B cell (primary cell): Measurements from ENCODE around the gene PIK3C2G. TPM values are rescaled to one million over a fixed set of nuclear protein-coding genes. Genes with fewer than 3 reads are reported as not detected.

ENCODE experiments used
- ATAC-seq: fragments of 200-7000 bp; cut with Tn5 transposase; one replicate; pipeline ENCODE4 v1.10.0; 2021; ENCODE audit warnings: low read depth, mild to moderate bottlenecking, moderate number of reproducible peaks, moderate library complexity
- CTCF ChIA-PET: fragments of 350-600 bp; sonication (Branson Sonifier 250); formaldehyde crosslinking; loops from one replicate; lab custom pipeline; 2021; ENCODE audit warnings: antibody characterized with exemption, inconsistent platforms; lab: Charles Lee
- POLR2A ChIA-PET: fragments of 350-600 bp; sonication (Branson Sonifier 250); formaldehyde crosslinking; loops from one replicate; lab custom pipeline; 2021; ENCODE audit warnings: antibody characterized with exemption; lab: Charles Lee
- DNase-seq: peaks from one replicate; pipeline ENCODE4 v3.0.0; 2013
- H2AFZ ChIP-seq: 2 replicates; pipeline ENCODE4 v1.6.1; 2012; ENCODE audit warnings: mild to moderate bottlenecking, low read depth, low read length; ENCODE audit not compliant: insufficient read depth, poor library complexity, severe bottlenecking
- H3K27ac ChIP-seq, 2 donors: 1 replicate in 1 of 2; 2 replicates in 1 of 2; pipeline ENCODE4 v1.5.1; 2012 to 2013; ENCODE audit warnings: low read length in 2 of 2, mild to moderate bottlenecking in 2 of 2, moderate library complexity in 1 of 2
- H3K27me3 ChIP-seq, 4 experiments: fragments of 200-600 bp in 1 of 4; sonication (generic) in 1 of 4; replicated peaks in 1 of 4; 1 replicate in 2 of 4; 2 replicates in 2 of 4; pipeline versions ENCODE4 v1.6.1 to v1.7.0; 2013 to 2016; ENCODE audit warnings: low read length in 3 of 4, mild to moderate bottlenecking in 2 of 4, mixed read lengths in 1 of 4, moderate library complexity in 1 of 4; ENCODE audit not compliant: insufficient read depth in 4 of 4, control insufficient read depth in 3 of 4; ENCODE audit errors: control extremely low read depth in 1 of 4
- H3K36me3 ChIP-seq, 2 experiments: replicated peaks in 1 of 2; 1 replicate in 1 of 2; 2 replicates in 1 of 2; pipeline versions ENCODE4 v1.6.1 to v1.7.1; 2013; ENCODE audit warnings: low read length in 1 of 2; ENCODE audit not compliant: insufficient read depth in 2 of 2, control insufficient read depth in 1 of 2; ENCODE audit errors: control extremely low read depth in 1 of 2, extremely low read depth in 1 of 2
- H3K4me1 ChIP-seq, 2 donors: fragments of 200-600 bp in 1 of 2; sonication (generic) in 1 of 2; 1 replicate in 1 of 2; 2 replicates in 1 of 2; pipeline versions ENCODE4 v1.5.1 to v1.6.1; 2013 to 2017; ENCODE audit warnings: low read length in 2 of 2; ENCODE audit not compliant: control insufficient read depth in 2 of 2, insufficient read depth in 2 of 2
- H3K4me2 ChIP-seq: replicated peaks from 2 replicates; pipeline ENCODE3; 2012; ENCODE audit warnings: mild to moderate bottlenecking, low read depth, low read length; ENCODE audit not compliant: poor library complexity, severe bottlenecking
- H3K4me3 ChIP-seq, 5 experiments: fragments of 200-600 bp in 1 of 5; sonication (generic) in 1 of 5; 1 replicate in 3 of 5; 2 replicates in 2 of 5; pipeline versions ENCODE4 v1.5.1 to v1.7.0; 2011 to 2016; ENCODE audit warnings: low read length in 4 of 5, mild to moderate bottlenecking in 4 of 5, low read depth in 2 of 5, control low read depth in 1 of 5, moderate library complexity in 1 of 5; ENCODE audit not compliant: insufficient read depth in 1 of 5; ENCODE audit errors: control extremely low read depth in 1 of 5, extremely low read depth in 1 of 5
- H3K79me2 ChIP-seq: fragments of 200-600 bp; sonication (generic); one replicate; pipeline ENCODE4 v1.6.0; 2016; ENCODE audit warnings: low read length; ENCODE audit not compliant: control insufficient read depth, insufficient read depth
- H3K9ac ChIP-seq: fragments of 200-600 bp; sonication (generic); 2 replicates; pipeline ENCODE4 v1.6.1; 2017; ENCODE audit warnings: mild to moderate bottlenecking, low read length, moderate library complexity
- H3K9me3 ChIP-seq, 3 donors: one replicate each; pipeline versions ENCODE4 v1.6.1 to v1.7.1; 2013; ENCODE audit warnings: low read length in 2 of 3; ENCODE audit not compliant: control insufficient read depth in 2 of 3, insufficient read depth in 1 of 3; ENCODE audit errors: control extremely low read depth in 1 of 3
- H4K20me1 ChIP-seq: 2 replicates; pipeline ENCODE4 v1.6.0; 2012; ENCODE audit warnings: mild to moderate bottlenecking, low read length; ENCODE audit not compliant: insufficient read depth, control insufficient read depth, poor library complexity, severe bottlenecking
- H3K27ac Mint-ChIP-seq: one replicate; pipeline ENCODE4 v1.8.0; 2021; ENCODE audit warnings: mixed read lengths
- H3K27me3 Mint-ChIP-seq: one replicate; pipeline ENCODE4 v1.8.0; 2021; ENCODE audit warnings: mixed read lengths
- H3K4me1 Mint-ChIP-seq: one replicate; pipeline ENCODE4 v1.8.0; 2021; ENCODE audit warnings: mixed read lengths
- H3K4me3 Mint-ChIP-seq: one replicate; pipeline ENCODE4 v1.8.0; 2021; ENCODE audit warnings: mixed read lengths
- H3K9me3 Mint-ChIP-seq: one replicate; pipeline ENCODE4 v1.8.0; 2022; ENCODE audit warnings: mixed read lengths; ENCODE audit not compliant: insufficient read depth
- CTCF ChIP-seq: fragments of 200-600 bp; IDR thresholded peaks from one replicate; pipeline ENCODE4 v1.8.0; 2022; ENCODE audit warnings: antibody characterized with exemption, mild to moderate bottlenecking
- EZH2 ChIP-seq: IDR thresholded peaks from 2 replicates; pipeline ENCODE4 v1.6.1; 2012; ENCODE audit warnings: borderline replicate concordance, low read depth, mild to moderate bottlenecking, moderate library complexity, low read length; ENCODE audit not compliant: insufficient read depth, poor library complexity, severe bottlenecking
- WGBS: methylation state at CpG from one replicate; pipeline ENCODE4 v1.1.5; 2013; ENCODE audit warnings: missing lambda C conversion rate; ENCODE audit not compliant: insufficient coverage; 5-methylcytosine and 5-hydroxymethylcytosine counted together
- intact Hi-C: fragments of 100-400 bp; cut with micrococcal nuclease; formaldehyde crosslinking; loops from one replicate; pipeline ENCODE4 v1.10.0; 2022
- polyA plus RNA-seq: library from polyadenylated mRNA; depleted of rRNA; stranded (reverse); fragments of >200 nt; gene quantifications from 2 replicates; pipeline ENCODE4 v1.2.3, GENCODE V29; 2012
- total RNA-seq, 2 donors: library from RNA; stranded (reverse); fragments of 120-200 nt in 1 of 2; gene quantifications; 1 replicate in 1 of 2; 2 replicates in 1 of 2; pipeline versions ENCODE4 v1.2.3 to v1.2.4, GENCODE V29; 2013 to 2022

Gene PIK3C2G
- total and polyA plus RNA-seq, 2 donors (not counting 1 experiment from before 2014, with no cell fraction given), result not detected

- Mint-ChIP-seq H3K4me3 (no peak overlapping the region), H3K27ac (no peak overlapping the region), H3K4me1 (no peaks in the 10 kb centered on the region), H3K27me3 (no peaks in the 10 kb centered on the region), H3K9me3 (peaks cover 6% of the 10 kb centered on the region)
- TF ChIP-seq EZH2, result no peak
- TF ChIP-seq CTCF, result no peak
- Histone ChIP-seq H3K27ac (no peak overlapping the region), H4K20me1 (no peaks in the 10 kb centered on the region), H3K4me3 (no peak overlapping the region), H3K4me2 (no peak overlapping the region), H3K36me3 (no peaks in the 10 kb centered on the region), H3K27me3 (no peaks in the 10 kb centered on the region), H3K79me2 (no peaks in the 10 kb centered on the region), H3K4me1 (no peaks in the 10 kb centered on the region), H3K9ac (no peak overlapping the region), H2AFZ (no peak overlapping the region), H3K9me3 (peaks cover 0 to 14% (median 0%) of the 10 kb centered on the region in 3 donors)
- WGBS, result no CpG with 5 or more reads among the region's 3 CpGs
- POLR2A ChIA-PET, result no interaction called here
- CTCF ChIA-PET, result no interaction called here
- intact Hi-C loops, result no loop called here
- no peak for DNase-seq
- ATAC-seq, result no peak
Measured at GRCh38 chr12:18580291-18580690, 319.0 kb downstream of the PIK3C2G start.

GRCh38 chr12:18580706-18581105 is 319.4 kb downstream of the PIK3C2G start:
- ATAC-seq (no peak), DNase-seq (no peak)
- Mint-ChIP-seq H3K9me3 (peaks cover 6% of the 10 kb centered on the region), H3K4me3 (no peak overlapping the region), H3K4me1 (no peaks in the 10 kb centered on the region), H3K27ac (no peak overlapping the region), H3K27me3 (no peaks in the 10 kb centered on the region)
- no peaks in the 10 kb centered on the region for H4K20me1 ChIP-seq
- H3K36me3 ChIP-seq, result no peaks in the 10 kb centered on the region
- ChIA-PET CTCF (no interaction called here), POLR2A (no interaction called here)
- H3K27ac ChIP-seq, result no peak overlapping the region
- H3K4me1 ChIP-seq, result no peaks in the 10 kb centered on the region
- TF ChIP-seq CTCF (no peak), EZH2 (no peak)
- no peaks in the 10 kb centered on the region for H3K79me2 ChIP-seq
- H3K4me3 ChIP-seq, result no peak overlapping the region
- intact Hi-C loops, result no loop called here
- H3K27me3 ChIP-seq, result no peaks in the 10 kb centered on the region
- no peak overlapping the region for H2AFZ ChIP-seq
- peaks cover 0 to 14% (median 0%) of the 10 kb centered on the region in 3 donors for H3K9me3 ChIP-seq
- no peak overlapping the region for H3K4me2 ChIP-seq
- WGBS, result no CpG with 5 or more reads among the region's 2 CpGs
- H3K9ac ChIP-seq, result no peak overlapping the region
